GM10248 (cell line): ENCODE measurements around the gene ZFAND6.
A peak's percentile ranks its signal among the peaks of the same experiment; 100 is the strongest.
"Not testable (repeated sequence)": the region's sequence is repeated elsewhere in the genome, so short reads cannot be mapped to it uniquely, and the experiment has no call there.

Experiments
- CTCF ChIA-PET: fragments of 300-600 bp; sonication (Branson Sonifier 250); formaldehyde crosslinking; extraction: SDS; loops from one replicate; lab custom pipeline; 2021; ENCODE audit warnings: antibody characterized with exemption; lab: Yijun Ruan, JAX
- POLR2A ChIA-PET: fragments of 350-650 bp; sonication (Branson Sonifier 250); formaldehyde crosslinking; extraction: SDS; loops from one replicate; lab custom pipeline; 2020; ENCODE audit warnings: antibody characterized with exemption; lab: Yijun Ruan, JAX
- DNase-seq: peaks from one replicate; pipeline ENCODE4 v3.0.0; 2012; ENCODE audit errors: extremely low spot score
- CTCF ChIP-seq: IDR thresholded peaks from 2 replicates; pipeline ENCODE4 v1.5.1; 2012; ENCODE audit warnings: mild to moderate bottlenecking, low read depth; ENCODE audit errors: extremely low read depth, missing control alignments, control extremely low read depth

Gene ZFAND6

GRCh38 chr15:80154336-80154735, 94.9 kb downstream of the ZFAND6 start:
- no peak for DNase-seq
- CTCF ChIA-PET = interaction anchor here (1.3 kb wide), 1 partner anchor 19 kb away, joined by 4 read pairs; no protein-coding TSS in a partner anchor
- POLR2A ChIA-PET = no interaction called here
- no peak for TF ChIP-seq CTCF

- no peak for TF ChIP-seq CTCF
- ChIA-PET CTCF (interaction anchor here (1.3 kb wide), 1 partner anchor 19 kb away, joined by 4 read pairs; no protein-coding TSS in a partner anchor), POLR2A (no interaction called here)
- no peak for DNase-seq
Observed at GRCh38 chr15:80155001-80155377, 95.5 kb downstream of the ZFAND6 start.

- CTCF ChIA-PET, POLR2A ChIA-PET, DNase-seq: not testable (repeated sequence)
Observed at GRCh38 chr15:80155378-80156175, 96.1 kb downstream of the ZFAND6 start.

GRCh38 chr15:80156176-80156720, 96.8 kb downstream of the ZFAND6 start:
- CTCF ChIA-PET = interaction anchor here (1.1 to 1.3 kb wide), 2 partner anchors 8 to 18 kb away, joined by 3 read pairs; no protein-coding TSS in a partner anchor
- no peak for TF ChIP-seq CTCF
- POLR2A ChIA-PET = no interaction called here
- no peak for DNase-seq

- DNase-seq = no peak
- CTCF ChIA-PET = interaction anchor here (1.1 to 1.4 kb wide), 4 partner anchors 9 to 17 kb away, joined by 3 to 8 read pairs (median 4); no protein-coding TSS in a partner anchor
- POLR2A ChIA-PET = no interaction called here
- no peak for TF ChIP-seq CTCF
Observed at GRCh38 chr15:80157215-80157614, 97.7 kb downstream of the ZFAND6 start.

- TF ChIP-seq CTCF = no peak
- POLR2A ChIA-PET = no interaction called here
- CTCF ChIA-PET = interaction anchor here (1.1 to 1.4 kb wide), 3 partner anchors 14 to 303 kb away, joined by 3 to 6 read pairs (median 4); no protein-coding TSS in a partner anchor
- no peak for DNase-seq
Observed at GRCh38 chr15:80159301-80159700, 99.8 kb downstream of the ZFAND6 start.

- TF ChIP-seq CTCF = no peak
- ChIA-PET POLR2A (no interaction called here), CTCF (interaction anchor here (1.1 to 1.7 kb wide), 3 partner anchors 13 to 167 kb away, joined by 3 to 11 read pairs (median 3); no protein-coding TSS in a partner anchor)
- DNase-seq = peak; percentile 50
Observed at GRCh38 chr15:80159811-80160569, 100.5 kb downstream of the ZFAND6 start.
